Stimulated activated CD8-positive, alpha-beta memory T cell treated with anti-CD3 and anti-CD28 coated beads, Interleukin-7, amount 100 ng/mL, for 48 hours (primary cell): Measurements from ENCODE around the gene FUT4.
"Not testable (repeated sequence)": the region's sequence is repeated elsewhere in the genome, so short reads cannot be mapped to it uniquely, and the experiment has no call there.

Experiments
- DNase-seq, 2 donors: peaks; one replicate each; pipeline ENCODE4 v3.0.0-alpha.2; 2020; ENCODE audit warnings: low read depth in 1 of 2; ENCODE audit errors: extremely low read depth in 1 of 2

FUT4 gene

DNA sequence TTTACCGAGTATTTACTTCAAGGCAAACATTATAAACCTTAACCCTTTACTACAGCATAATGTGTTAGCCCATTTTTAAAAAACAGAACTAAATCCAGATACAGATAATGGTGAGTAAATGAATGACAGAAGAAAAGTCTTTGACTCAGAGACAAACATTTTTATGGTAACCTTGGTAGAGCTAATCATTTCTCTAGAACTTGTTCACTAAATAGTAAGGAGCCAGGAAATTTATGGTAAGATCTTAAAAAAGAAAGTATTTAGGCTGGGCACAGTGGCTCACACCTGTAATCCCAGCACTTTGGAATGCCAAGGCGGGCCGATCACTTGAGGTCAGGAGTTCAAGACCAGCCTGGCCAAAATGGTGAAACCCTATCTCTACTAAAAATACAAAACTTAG is 11.5 kb upstream of the FUT4 start:
- DNase-seq, result no peak

DNA sequence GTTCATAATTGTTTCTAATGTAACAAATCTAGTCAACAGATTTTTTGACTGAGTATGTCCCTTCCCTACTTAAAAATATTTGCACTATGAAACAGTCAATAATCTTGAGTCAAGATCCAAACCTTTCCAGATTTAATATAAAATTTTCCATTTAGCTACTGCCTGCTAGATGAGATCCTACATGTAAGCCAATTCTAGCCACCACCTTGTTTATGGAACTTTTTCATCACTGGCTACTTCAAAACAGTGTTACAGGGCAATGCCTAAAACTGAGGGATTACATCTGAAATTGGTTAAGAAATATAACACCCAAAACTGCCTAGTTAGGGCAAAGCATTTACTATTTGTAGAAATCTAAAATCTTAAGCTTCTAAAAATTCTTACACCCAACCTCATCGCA is 10.5 kb upstream of the FUT4 start:
- DNase-seq, result no peak

DNA sequence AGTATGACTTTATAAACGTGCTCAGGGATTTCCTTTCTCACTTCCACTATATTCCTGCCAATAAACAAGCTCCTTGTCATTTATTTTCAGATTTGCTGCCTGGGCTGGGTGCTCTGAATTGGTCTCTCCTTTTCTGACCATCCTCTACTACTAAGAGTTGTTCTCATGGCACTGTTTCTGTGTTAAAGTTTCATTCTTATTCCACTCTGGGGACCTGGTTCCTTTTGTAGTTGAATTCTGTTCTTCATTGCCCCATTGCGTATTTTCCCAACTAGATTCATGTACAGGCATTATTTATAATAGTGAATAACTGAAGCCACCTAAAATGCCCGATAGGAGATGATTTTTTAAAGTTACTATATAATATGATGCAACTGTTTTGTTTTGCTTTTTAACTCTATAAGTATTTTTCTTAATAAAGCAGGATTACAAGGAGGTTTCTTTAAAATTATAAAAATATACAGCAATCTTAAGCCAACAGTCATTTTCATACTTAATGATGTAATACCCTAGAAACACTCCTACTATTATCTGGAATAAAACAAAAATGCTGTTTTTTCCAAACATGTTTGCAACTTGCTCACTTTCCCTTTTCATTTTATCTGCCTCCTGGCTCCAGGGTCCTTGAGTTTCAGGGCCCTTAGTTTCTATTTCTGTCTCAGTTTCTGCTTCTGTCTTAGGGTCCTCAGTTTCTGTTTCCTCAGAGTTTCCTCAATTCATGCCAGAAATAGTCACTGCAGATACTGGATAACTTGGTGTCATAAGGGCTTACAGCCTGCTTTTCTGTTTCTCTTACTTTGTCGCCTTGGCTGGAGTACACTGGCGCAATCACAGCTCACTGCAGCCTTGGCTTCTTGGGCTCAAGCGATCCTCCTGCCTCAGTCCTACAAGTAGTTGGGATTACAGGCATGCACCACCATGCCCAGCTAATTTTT is 9.8 kb upstream of the FUT4 start:
- no peak for DNase-seq

DNA sequence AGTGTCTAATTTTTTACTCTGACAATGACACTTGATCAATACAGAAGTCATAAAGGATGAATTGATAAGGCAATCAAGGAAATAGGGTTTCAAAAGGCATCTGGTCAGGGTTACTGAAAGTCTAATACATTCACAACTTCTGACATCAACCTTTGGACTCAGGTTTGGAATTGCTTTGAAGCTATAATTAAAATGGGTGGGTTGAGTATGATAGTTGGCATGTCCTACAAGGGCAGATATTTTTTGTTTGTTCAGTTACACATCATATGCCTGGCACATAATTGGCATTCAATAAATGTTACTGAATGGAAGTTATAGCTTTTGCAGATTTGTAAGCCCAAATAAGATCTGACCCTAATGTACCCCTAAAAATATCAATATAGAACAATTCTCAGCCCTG is 7.3 kb upstream of the FUT4 start:
- no peak for DNase-seq

DNA sequence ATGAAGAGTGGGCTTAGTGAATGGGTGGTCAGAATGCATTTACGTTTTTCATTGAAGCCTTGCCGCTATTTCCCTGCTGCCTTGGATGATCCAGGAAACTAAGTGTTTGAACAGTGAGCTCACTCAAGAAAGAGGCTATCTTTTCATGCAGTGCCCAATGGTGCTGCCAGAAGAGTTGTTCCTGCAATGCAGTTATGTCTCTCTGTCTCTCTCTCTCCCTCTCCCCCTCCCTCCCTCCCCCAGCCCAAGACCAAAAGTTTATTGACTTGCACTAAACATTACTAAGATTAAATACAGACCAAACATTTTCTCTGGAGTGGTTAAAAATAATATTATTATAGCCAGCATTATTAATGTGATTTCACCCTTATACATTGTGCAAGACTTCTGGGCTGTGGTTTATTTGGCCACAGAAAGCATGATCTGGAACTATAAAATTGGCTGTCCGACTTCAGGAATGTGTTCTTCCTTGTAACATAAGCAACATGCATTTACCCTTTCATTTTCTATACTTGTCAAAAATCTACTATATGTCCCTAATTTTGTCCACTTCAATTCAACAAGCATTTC is 6.6 kb upstream of the FUT4 start:
- DNase-seq, result no peak

DNA sequence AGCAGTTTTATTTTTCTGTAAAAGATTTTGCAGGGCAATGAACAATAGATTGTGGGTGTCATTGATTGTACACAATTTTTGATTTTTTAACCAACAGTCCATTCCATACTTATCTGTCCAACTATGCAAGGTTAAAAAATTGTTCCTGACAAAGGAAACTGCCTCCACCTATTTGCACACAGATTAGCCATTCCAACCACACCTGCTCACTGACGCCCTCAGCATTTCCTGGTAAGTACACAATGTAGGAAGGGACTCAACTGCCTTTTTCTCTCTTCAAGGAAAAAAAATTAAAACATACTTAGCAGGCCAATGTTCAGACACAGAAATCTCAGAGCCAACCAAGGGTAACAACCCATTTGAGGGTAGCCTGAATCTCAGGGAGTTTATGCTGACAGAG is 4.3 kb upstream of the FUT4 start:
- DNase-seq, result no peak

DNA sequence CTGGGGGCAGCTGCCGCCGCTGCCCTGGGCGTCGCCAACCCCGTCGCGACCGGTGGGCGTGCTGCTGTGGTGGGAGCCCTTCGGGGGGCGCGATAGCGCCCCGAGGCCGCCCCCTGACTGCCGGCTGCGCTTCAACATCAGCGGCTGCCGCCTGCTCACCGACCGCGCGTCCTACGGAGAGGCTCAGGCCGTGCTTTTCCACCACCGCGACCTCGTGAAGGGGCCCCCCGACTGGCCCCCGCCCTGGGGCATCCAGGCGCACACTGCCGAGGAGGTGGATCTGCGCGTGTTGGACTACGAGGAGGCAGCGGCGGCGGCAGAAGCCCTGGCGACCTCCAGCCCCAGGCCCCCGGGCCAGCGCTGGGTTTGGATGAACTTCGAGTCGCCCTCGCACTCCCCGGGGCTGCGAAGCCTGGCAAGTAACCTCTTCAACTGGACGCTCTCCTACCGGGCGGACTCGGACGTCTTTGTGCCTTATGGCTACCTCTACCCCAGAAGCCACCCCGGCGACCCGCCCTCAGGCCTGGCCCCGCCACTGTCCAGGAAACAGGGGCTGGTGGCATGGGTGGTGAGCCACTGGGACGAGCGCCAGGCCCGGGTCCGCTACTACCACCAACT is 1.0 kb downstream of the FUT4 start:
- peak in 1 of 2 donors; percentile 8 for DNase-seq

DNA sequence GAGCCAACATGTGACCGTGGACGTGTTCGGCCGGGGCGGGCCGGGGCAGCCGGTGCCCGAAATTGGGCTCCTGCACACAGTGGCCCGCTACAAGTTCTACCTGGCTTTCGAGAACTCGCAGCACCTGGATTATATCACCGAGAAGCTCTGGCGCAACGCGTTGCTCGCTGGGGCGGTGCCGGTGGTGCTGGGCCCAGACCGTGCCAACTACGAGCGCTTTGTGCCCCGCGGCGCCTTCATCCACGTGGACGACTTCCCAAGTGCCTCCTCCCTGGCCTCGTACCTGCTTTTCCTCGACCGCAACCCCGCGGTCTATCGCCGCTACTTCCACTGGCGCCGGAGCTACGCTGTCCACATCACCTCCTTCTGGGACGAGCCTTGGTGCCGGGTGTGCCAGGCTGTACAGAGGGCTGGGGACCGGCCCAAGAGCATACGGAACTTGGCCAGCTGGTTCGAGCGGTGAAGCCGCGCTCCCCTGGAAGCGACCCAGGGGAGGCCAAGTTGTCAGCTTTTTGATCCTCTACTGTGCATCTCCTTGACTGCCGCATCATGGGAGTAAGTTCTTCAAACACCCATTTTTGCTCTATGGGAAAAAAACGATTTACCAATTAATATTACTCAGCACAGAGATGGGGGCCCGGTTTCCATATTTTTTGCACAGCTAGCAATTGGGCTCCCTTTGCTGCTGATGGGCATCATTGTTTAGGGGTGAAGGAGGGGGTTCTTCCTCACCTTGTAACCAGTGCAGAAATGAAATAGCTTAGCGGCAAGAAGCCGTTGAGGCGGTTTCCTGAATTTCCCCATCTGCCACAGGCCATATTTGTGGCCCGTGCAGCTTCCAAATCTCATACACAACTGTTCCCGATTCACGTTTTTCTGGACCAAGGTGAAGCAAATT is 1.8 kb downstream of the FUT4 start:
- no peak for DNase-seq

DNA sequence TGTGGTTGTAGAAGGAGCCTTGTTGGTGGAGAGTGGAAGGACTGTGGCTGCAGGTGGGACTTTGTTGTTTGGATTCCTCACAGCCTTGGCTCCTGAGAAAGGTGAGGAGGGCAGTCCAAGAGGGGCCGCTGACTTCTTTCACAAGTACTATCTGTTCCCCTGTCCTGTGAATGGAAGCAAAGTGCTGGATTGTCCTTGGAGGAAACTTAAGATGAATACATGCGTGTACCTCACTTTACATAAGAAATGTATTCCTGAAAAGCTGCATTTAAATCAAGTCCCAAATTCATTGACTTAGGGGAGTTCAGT is 2.4 kb downstream of the FUT4 start:
- DNase-seq, result no peak

DNA sequence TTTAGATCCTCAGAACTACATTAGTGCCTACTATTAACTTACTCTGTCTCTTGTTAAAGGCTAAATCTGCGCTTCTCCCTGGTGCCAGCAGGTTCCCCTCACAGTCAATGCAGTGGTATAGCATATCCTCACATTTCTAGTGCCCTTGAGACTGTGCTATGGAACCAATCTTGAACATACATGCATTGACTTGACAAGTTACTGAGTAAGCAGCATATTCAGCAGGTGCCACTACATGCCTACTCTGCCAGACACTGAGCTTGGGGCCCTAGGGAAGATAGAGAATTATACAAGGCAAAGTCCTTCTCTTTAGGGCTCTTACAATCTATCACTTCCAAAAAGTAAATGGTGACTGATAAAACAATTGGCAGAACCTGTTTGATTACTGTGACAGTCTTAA is 3.2 kb downstream of the FUT4 start:
- no peak for DNase-seq

DNA sequence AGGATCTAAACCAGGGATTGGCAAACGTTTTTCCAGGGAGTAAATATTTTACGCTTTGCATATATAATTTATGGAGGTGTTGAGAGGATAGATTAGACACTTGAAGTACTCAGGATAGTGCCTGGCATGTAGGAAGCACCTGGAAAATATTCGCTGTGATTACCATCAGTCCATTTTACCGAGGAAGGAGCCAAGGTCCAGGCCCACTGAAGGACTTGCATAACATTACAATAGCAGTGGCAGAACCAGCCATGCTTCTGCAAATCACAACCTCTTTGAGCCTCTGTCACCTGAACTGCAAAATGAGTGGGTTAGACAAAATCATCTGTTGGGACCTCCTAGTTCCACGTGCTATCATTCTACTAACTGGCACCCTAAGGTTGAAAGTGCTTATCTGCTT is 5.4 kb downstream of the FUT4 start:
- DNase-seq, result no peak

DNA sequence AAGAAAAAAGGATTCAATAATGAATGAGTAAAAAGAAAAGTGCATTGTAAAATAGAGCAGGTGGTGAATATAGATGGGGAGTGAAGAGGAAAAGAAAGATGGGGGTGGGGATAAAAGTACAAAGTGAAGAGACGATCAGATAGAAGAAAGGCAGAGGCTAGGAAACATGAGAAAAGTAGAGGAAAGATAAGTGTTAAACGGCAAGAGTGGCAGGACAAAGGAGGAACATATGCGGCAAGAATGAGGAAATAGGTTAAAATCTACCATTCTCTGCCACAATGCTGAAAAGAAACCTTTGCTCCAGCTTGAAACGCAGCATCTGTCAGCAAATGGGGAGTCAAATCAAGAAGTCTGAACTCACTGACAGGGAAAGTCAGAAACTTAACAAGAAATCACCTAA is 6.8 kb downstream of the FUT4 start:
- no peak for DNase-seq

DNA sequence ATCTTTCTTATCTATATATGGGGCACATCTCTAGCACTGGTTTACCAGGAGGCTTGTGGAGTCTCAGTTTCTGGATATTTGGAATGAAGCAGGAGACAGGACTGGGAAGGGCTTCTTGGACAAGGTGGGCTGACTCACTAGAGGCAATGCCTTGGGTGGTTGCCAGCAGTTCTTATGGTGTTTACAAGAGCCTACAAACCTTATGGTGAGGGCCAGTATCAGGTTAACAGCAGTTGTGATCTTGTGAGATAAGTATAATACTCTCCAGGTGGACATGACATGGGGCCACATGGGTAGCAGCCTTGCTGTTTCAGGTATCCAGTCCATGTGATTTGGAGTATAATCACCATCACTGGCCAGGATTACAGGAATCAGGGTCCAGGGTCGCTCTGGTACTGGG is 10.2 kb downstream of the FUT4 start:
- DNase-seq, result no peak

DNA sequence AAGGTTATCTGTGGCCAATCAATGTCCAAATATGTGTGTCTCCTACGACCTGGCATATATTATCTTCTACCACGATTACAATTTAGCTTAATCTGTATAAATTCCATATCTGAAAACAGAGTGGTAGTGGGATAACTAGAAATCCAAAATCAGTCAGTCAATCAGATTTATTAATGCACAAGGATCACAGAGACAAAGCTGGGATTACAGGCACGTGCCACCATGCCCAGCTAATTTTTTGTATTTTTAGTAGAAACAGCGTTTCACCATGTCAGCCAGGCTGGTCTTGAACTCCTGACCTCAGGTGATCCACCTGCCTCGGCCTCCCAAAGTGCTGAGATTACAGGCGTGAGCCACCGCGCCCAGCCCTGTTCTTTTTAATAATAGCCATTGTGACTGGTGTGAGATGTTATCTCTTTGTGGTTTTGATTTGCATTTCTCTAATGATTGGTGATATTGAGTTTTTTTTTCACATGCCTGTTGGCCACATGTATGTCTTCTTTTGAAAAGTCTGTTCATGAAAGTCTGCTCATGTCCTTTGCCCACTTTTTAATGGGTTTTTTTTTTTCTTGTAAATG is 12.1 kb downstream of the FUT4 start:
- not testable (repeated sequence) for DNase-seq

DNA sequence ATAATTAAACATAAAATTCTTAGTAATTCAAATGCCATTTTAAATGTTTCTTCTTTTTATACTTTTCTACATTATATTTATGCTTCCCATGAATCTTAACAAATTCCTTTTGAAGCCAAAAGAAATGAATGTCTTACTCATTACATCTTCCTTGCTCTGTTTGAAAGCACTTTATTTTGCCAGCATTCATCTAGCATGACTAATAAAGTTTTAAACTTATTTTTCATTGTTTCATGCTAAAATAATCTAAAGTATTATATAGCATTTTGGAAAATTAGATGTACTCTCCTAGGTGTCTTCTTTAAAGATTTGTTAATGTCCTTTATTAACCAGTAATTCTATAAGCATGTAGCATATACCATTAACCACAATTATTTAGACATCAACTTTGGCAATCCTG is 13.7 kb downstream of the FUT4 start:
- no peak for DNase-seq

DNA sequence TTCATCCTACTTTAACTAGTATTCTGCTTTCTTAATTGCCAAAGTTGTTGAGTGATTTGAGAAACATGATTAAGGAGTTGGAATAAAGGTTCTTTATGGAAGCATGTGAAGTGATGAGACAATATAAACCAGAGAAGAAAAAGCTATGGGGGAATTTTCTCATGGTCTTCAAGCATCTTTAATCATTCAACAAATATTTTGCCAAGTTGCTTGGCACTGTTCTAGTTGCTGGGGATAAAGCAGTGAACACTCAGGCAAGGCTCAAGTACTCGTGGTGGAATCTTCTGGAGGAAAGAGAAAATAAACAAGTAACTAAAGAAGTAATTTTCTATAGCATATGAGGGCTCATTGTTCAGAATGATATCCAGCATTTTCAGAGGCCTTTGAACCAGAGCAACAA is 14.3 kb downstream of the FUT4 start:
- DNase-seq, result no peak

DNA sequence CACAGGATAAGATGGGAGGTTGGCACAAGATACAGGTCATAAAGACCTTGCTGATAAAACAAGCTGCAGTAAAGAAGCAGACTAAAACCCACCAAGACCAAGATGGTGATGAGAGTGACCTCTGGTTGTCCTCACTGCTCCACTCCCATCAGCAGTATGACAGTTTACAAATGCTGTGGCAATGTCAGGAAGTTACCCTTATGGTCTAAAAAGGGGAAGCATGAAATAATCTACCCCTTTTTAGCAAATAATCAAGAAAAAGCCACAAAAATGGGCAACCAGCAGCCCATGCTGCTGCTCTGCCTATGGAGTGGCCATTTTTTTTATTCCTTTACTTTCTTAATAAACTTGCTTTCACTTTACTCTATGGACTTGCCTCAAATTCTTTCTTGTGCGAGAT is 14.7 kb downstream of the FUT4 start:
- DNase-seq, result no peak

DNA sequence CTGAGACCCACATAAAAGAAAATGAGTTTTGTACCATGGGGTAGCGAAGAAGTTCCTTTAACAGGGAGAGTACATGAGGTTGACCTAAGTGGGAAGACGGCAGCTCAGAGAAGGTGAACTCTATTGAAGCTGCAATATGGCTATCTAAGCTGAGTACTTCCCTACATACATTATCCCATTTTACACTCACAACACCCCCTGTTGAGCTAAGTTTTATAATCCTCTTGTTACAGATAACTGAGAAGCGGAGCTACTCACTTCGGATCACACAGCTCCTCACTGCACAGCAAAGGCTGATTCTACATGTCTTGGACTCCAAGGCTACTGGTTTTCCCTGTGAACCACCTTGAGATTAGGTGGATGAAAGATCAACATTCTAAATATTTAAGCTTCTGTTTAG is 15.2 kb downstream of the FUT4 start:
- no peak for DNase-seq

DNA sequence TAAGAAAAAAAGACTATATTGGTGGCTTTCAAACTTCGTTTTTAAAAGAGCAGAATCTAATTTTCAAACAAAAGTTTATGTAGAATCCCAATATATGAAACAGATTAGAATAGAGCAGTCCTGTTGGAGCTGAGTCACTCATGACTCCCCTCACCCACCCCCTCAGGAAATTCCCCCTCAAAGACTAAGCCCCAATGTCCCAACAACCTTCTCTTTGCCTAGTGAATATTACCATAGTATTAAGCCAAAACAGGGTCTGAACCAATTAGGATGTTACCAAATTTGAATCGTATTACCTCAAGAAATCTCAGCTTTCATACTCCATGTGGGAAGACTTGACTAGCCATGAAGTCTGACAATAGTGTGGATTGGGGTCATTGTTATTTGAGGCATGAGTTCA is 15.6 kb downstream of the FUT4 start:
- no peak for DNase-seq

DNA sequence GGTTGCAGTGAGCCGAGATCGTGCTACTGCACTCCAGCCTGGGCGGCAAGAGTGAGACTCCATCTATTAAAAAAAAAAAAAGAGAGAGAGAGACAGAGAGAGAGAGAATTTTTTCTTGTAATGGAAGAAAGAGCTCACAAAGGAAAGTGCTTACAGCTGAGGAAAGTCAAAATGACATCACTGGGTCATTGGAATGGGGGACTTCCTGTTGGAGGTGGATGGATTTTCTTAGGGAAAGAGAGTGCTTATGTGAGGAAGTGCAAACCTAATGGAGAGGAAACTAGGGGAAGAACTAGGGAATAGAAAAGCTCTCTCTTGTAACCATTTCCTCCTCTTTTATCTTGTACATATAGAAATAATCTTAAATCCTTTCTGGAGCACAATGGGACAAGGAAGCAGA is 17.1 kb downstream of the FUT4 start:
- no peak for DNase-seq
